Ishikawa (cell line): Measurements from ENCODE around the gene SLC24A3.

Source experiments
- CEBPB ChIP-seq: IDR thresholded peaks from 2 replicates; pipeline ENCODE4 v1.6.1; 2012
- EGR1 ChIP-seq: IDR thresholded peaks from 2 replicates; pipeline ENCODE4 v1.6.1; 2012
- EP300 ChIP-seq: IDR thresholded peaks from 2 replicates; pipeline ENCODE4 v1.6.1; 2012; ENCODE audit warnings: borderline replicate concordance
- MAX ChIP-seq: IDR thresholded peaks from 2 replicates; pipeline ENCODE4 v1.6.1; 2012
- RAD21 ChIP-seq: IDR thresholded peaks from 2 replicates; pipeline ENCODE4 v1.6.1; 2012; ENCODE audit warnings: low read depth
- REST ChIP-seq: IDR thresholded peaks from 2 replicates; pipeline ENCODE4 v1.6.1; 2012; ENCODE audit warnings: low read depth, mild to moderate bottlenecking
- TEAD4 ChIP-seq: IDR thresholded peaks from 2 replicates; pipeline ENCODE4 v1.6.1; 2012
- TF ChIP-seq, protein P1 (sequence below): IDR thresholded peaks from 2 replicates; pipeline ENCODE4 v1.6.1; 2012

- no peak for TF ChIP-seq CEBPB
- TF ChIP-seq TEAD4 = no peak
- no peak for TF ChIP-seq REST
- TF ChIP-seq, protein P1, sequence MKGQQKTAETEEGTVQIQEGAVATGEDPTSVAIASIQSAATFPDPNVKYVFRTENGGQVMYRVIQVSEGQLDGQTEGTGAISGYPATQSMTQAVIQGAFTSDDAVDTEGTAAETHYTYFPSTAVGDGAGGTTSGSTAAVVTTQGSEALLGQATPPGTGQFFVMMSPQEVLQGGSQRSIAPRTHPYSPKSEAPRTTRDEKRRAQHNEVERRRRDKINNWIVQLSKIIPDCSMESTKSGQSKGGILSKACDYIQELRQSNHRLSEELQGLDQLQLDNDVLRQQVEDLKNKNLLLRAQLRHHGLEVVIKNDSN = no peak
- TF ChIP-seq EP300 = no peak
- no peak for TF ChIP-seq RAD21
- TF ChIP-seq MAX = no peak
- no peak for TF ChIP-seq EGR1
Observed at GRCh38 chr20:19338960-19339359, 126.5 kb downstream of the SLC24A3 start.
